BJ (cell line): Measurements from ENCODE around the gene TEAD3. TPM values are rescaled to one million over a fixed set of nuclear protein-coding genes. Genes with fewer than 3 reads are reported as not detected.
"Not testable (repeated sequence)": the region's sequence is repeated elsewhere in the genome, so short reads cannot be mapped to it uniquely, and the experiment has no call there.

Experiments
- CTCF ChIA-PET: fragments of 350-600 bp; formaldehyde crosslinking; extraction: SDS; loops from one replicate; lab custom pipeline; 2021; ENCODE audit warnings: antibody characterized with exemption, inconsistent platforms; lab: Yijun Ruan, JAX
- POLR2A ChIA-PET: fragments of 300-600 bp; sonication (Branson Sonifier 250); formaldehyde crosslinking; extraction: SDS; loops from one replicate; lab custom pipeline; 2021; ENCODE audit warnings: antibody characterized with exemption; lab: Charles Lee
- DNase-seq: peaks from one replicate; pipeline ENCODE4 v3.0.0-alpha.2; 2011; ENCODE audit warnings: low read depth
- H3K27me3 ChIP-seq: 2 replicates; pipeline ENCODE4 v1.6.0; 2011; ENCODE audit warnings: low read length; ENCODE audit not compliant: control insufficient read depth, insufficient read depth
- H3K36me3 ChIP-seq: 2 replicates; pipeline ENCODE4 v1.5.1; 2011; ENCODE audit warnings: low read length; ENCODE audit not compliant: control insufficient read depth, insufficient read depth
- H3K4me3 ChIP-seq: 2 replicates; pipeline ENCODE4 v1.5.1; 2011; ENCODE audit warnings: low read depth, mild to moderate bottlenecking, control low read depth, low read length
- CTCF ChIP-seq: IDR thresholded peaks from 2 replicates; pipeline ENCODE4 v1.5.1; 2011; ENCODE audit warnings: low read depth, mild to moderate bottlenecking, control low read depth, inconsistent platforms, low read length, moderate library complexity; ENCODE audit not compliant: insufficient read depth
- polyA plus RNA-seq: library from polyadenylated mRNA; depleted of rRNA; stranded (reverse); fragments of >200 nt; gene quantifications from 2 replicates; pipeline ENCODE4 v1.2.3, GENCODE V29; 2011

Gene TEAD3
- polyA plus RNA-seq, 1 experiment: 40.6 TPM

- Histone ChIP-seq H3K27me3 (peaks cover 6% of the 10 kb centered on the region), H3K36me3 (no peaks in the 10 kb centered on the region), H3K4me3 (no peak overlapping the region)
- CTCF ChIA-PET: interaction anchor here (8.7 kb wide), 1 partner anchor 217 kb away, joined by 113 read pairs; the partner anchor contains the start of gene ARMC12
- no peak for DNase-seq
- no peak for TF ChIP-seq CTCF
- POLR2A ChIA-PET: no interaction called here
These were observed 22.6 kb upstream of the TEAD3 start for GRCh38 chr6:35519313-35520015.

DNA sequence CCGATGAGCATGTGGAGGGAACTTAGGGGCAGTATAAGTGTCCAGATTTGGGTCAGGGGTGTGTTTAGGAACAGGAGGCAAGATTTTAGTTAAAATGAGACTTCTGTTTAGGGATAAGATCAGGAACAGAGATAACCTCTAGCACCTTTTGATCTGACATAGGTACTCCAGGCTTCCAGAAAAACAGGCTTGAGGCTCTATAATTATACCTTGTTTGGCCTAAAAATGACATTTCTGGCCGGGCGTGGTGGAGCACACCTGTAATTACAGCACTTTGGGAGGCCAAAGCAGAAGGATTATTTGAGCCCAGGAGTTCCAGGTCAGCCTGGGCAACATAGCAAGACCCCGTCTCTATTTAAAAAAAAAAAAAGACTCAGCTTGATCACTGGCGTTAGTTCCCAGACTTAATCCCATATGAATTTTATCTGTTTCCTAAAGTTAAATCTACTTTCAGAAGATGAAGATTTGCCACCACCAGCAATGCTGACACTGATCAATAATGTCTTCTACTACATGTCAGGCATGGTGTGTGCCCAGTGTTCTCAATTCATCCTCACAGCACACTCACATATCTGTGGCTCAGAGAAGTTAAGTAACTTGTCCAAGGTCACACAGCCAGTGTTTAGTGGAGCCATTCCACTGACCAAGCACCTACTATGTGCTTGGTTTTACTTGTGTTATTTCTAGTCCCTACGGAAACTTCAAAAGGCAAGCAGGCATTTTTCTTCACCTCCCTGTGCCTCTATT, 21.9 kb upstream of the TEAD3 start:
- TF ChIP-seq CTCF: no peak
- H3K27me3 ChIP-seq: peaks cover 6% of the 10 kb centered on the region
- H3K36me3 ChIP-seq: no peaks in the 10 kb centered on the region
- H3K4me3 ChIP-seq: no peak overlapping the region
- CTCF ChIA-PET: interaction anchor here (1.3 to 8.7 kb wide), 2 partner anchors 22 to 217 kb away, joined by 3 to 113 read pairs; partner anchors contain the start of gene ARMC12
- DNase-seq: no peak
- POLR2A ChIA-PET: interaction anchor here (0.6 kb wide), 1 partner anchor 54 kb away, joined by 6 read pairs; no protein-coding TSS in a partner anchor

DNA sequence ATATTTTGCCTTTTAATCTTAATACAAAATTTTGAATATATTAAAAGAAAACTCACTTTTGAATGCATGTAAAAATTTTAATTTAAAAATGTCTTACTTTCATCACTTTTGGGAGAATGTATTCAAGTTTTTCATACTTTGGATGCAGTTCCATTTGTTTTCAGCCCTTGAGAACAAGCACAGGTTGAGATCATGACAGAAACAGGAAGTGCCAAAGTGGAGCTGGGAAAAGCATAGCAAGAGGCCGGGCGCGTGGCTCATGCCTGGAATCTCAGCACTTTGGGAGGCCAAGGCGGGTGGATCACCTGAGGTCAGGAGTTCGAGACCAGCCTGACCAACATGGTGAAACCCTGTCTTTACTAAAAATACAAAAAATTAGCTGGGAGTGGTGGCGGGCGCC, 21.1 kb upstream of the TEAD3 start:
- not testable (repeated sequence) for DNase-seq, H3K27me3 ChIP-seq, H3K36me3 ChIP-seq, H3K4me3 ChIP-seq
- ChIA-PET POLR2A (interaction anchor here (0.6 kb wide), 1 partner anchor 55 kb away, joined by 6 read pairs; no protein-coding TSS in a partner anchor), CTCF (interaction anchor here (1.3 to 8.7 kb wide), 2 partner anchors 23 to 218 kb away, joined by 3 to 113 read pairs; partner anchors contain the start of gene ARMC12)

GRCh38 chr6:35516712-35517111, 19.8 kb upstream of the TEAD3 start:
- H3K4me3 ChIP-seq: no peak overlapping the region
- no peak for TF ChIP-seq CTCF
- peaks cover 6% of the 10 kb centered on the region for H3K27me3 ChIP-seq
- CTCF ChIA-PET: interaction anchor here (0.6 to 8.7 kb wide), 3 partner anchors 9 to 310 kb away, joined by 3 to 113 read pairs (median 3); partner anchors contain the start of gene ARMC12
- no peak for DNase-seq
- POLR2A ChIA-PET: no interaction called here
- no peaks in the 10 kb centered on the region for H3K36me3 ChIP-seq

- H3K27me3 ChIP-seq, POLR2A ChIA-PET, DNase-seq, H3K4me3 ChIP-seq, H3K36me3 ChIP-seq: not testable (repeated sequence)
- CTCF ChIA-PET: interaction anchor here (0.6 to 8.7 kb wide), 2 partner anchors 220 to 311 kb away, joined by 3 to 113 read pairs; partner anchors contain the start of gene ARMC12
These were observed 19.1 kb upstream of the TEAD3 start for GRCh38 chr6:35515939-35516338.

DNA sequence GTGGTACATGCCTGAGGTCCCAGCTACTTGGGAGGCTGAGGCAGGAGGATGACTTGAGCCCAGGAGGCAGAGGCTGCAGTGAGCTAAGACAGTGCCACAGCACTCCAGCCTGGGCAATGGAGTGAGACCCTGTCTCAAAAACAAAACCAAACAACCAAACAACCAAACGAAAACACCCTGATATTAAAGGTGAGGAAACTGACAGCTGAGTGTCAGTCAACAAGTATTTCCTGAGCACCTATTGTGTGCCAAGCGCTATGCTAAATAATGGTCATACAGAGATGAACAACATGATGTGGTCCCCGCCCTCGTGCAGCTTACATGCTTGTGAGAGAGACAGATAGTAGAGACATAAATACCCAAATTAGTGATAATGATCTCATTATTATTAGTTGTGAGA, 17.7 kb upstream of the TEAD3 start:
- Histone ChIP-seq H3K27me3 (peaks cover 12% of the 10 kb centered on the region), H3K4me3 (no peak overlapping the region), H3K36me3 (no peaks in the 10 kb centered on the region)
- DNase-seq: no peak
- no peak for TF ChIP-seq CTCF
- POLR2A ChIA-PET: interaction anchor here (0.7 kb wide), 1 partner anchor 14 kb away, joined by 13 read pairs; no protein-coding TSS in a partner anchor
- CTCF ChIA-PET: interaction anchor here (1.1 to 1.2 kb wide), 2 partner anchors 8 to 17 kb away, joined by 3 to 7 read pairs; no protein-coding TSS in a partner anchor
